Endodermal cell (in vitro differentiated cells): ENCODE results near the gene APLN. TPM values are rescaled to one million over a fixed set of nuclear protein-coding genes. Genes with fewer than 3 reads are reported as not detected.

ENCODE experiments used
- DNase-seq: peaks from one replicate; pipeline ENCODE4 v3.0.0-alpha.2; 2017
- H3K27ac ChIP-seq: 2 replicates; pipeline ENCODE4 v1.5.1; 2013; ENCODE audit warnings: mild to moderate bottlenecking, low read depth, low read length, moderate library complexity
- H3K27me3 ChIP-seq: 2 replicates; pipeline ENCODE4 v1.6.1; 2013; ENCODE audit warnings: mild to moderate bottlenecking, low read length, moderate library complexity; ENCODE audit not compliant: insufficient read depth, control insufficient read depth, poor library complexity, severe bottlenecking
- H3K36me3 ChIP-seq: 2 replicates; pipeline ENCODE4 v1.7.0; 2013; ENCODE audit warnings: mild to moderate bottlenecking, low read length, moderate library complexity; ENCODE audit not compliant: control insufficient read depth, insufficient read depth
- H3K4me1 ChIP-seq: one replicate; pipeline ENCODE4 v1.7.0; 2013; ENCODE audit warnings: low read length; ENCODE audit not compliant: control insufficient read depth, insufficient read depth
- H3K4me3 ChIP-seq: 2 replicates; pipeline ENCODE4 v1.5.1; 2013; ENCODE audit warnings: mild to moderate bottlenecking, low read length, moderate library complexity
- H3K9ac ChIP-seq: 2 replicates; pipeline ENCODE4 v1.6.1; 2013; ENCODE audit warnings: mild to moderate bottlenecking, low read length, moderate library complexity; ENCODE audit not compliant: poor library complexity, severe bottlenecking; ENCODE audit errors: extremely low read depth
- H3K9me3 ChIP-seq: 2 replicates; pipeline ENCODE4 v1.6.1; 2013; ENCODE audit warnings: mild to moderate bottlenecking, low read length, moderate library complexity; ENCODE audit not compliant: control insufficient read depth
- H3K27ac Mint-ChIP-seq: 2 replicates; pipeline ENCODE4 v1.8.0; 2020; ENCODE audit warnings: mixed read lengths
- H3K27me3 Mint-ChIP-seq: 2 replicates; pipeline ENCODE4 v1.8.0; 2021; ENCODE audit warnings: mild to moderate bottlenecking, mixed read lengths; ENCODE audit not compliant: insufficient read depth
- H3K36me3 Mint-ChIP-seq: 2 replicates; pipeline ENCODE4 v1.8.0; 2020; ENCODE audit warnings: low read depth, mixed read lengths
- H3K4me1 Mint-ChIP-seq: 2 replicates; pipeline ENCODE4 v1.8.0; 2020; ENCODE audit warnings: mixed read lengths
- H3K4me3 Mint-ChIP-seq: 2 replicates; pipeline ENCODE4 v1.8.0; 2020; ENCODE audit warnings: mild to moderate bottlenecking, moderate library complexity, mixed read lengths
- H3K9me3 Mint-ChIP-seq: 2 replicates; pipeline ENCODE4 v1.8.0; 2020; ENCODE audit warnings: mild to moderate bottlenecking, mixed read lengths
- WGBS, 2 experiments: methylation state at CpG; one replicate each; pipeline versions ENCODE4 v1.1.5 to v1.1.7; 2013; ENCODE audit warnings: missing lambda C conversion rate in 2 of 2, mixed read lengths in 1 of 2; ENCODE audit not compliant: insufficient coverage in 1 of 2, insufficient read length in 1 of 2; 5-methylcytosine and 5-hydroxymethylcytosine counted together
- total RNA-seq, 2 donors: library from RNA; stranded (reverse); fragmentation: NEBNext Ultra II Directional in 1 of 2; extraction: Animal tissue kit (Norgen Biotek cat#: 25700) in 1 of 2; gene quantifications; 2 replicates in 1 of 2; 3 replicates in 1 of 2; pipeline ENCODE4 v1.2.1, GENCODE V29; 2021
- TF ChIP-seq, protein P1 (sequence below): fragments of 200-600 bp; sonication (generic); conservative IDR thresholded peaks from 2 replicates; pipeline ENCODE4 v1.5.0; 2021; ENCODE audit warnings: antibody characterized with exemption, mild to moderate bottlenecking

APLN gene
- total RNA-seq, 2 donors from 2014 or later: 0.22 TPM; not detected in 1

DNA sequence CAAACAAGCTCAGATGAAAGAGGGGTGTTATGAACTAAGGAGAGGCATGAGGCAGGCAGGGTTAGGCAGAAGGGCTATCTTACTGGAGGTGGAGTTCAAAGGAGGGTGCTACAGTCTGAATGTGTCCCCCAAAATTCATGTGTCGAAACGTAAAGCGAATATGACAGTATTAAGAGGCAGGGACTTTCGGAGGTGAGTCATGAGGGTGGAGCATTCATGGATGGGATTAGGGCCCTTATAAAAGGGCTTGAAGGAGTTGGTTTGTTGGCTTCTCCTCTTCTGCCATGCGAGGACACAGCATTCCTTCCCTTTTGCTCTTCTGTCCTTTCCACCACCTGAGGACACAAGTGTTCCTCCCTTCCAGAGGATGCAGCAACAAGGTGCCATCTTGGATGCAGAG, 22.9 kb downstream of the APLN start:
- Histone ChIP-seq H3K9ac (no peak overlapping the region), H3K27me3 (no peaks in the 10 kb centered on the region), H3K9me3 (no peaks in the 10 kb centered on the region), H3K4me3 (no peak overlapping the region), H3K36me3 (no peaks in the 10 kb centered on the region), H3K27ac (no peak overlapping the region), H3K4me1 (no peaks in the 10 kb centered on the region)
- Mint-ChIP-seq H3K4me1 (no peaks in the 10 kb centered on the region), H3K27me3 (peaks cover 2% of the 10 kb centered on the region), H3K27ac (no peak overlapping the region), H3K36me3 (no peaks in the 10 kb centered on the region), H3K9me3 (peaks cover 2% of the 10 kb centered on the region), H3K4me3 (no peak overlapping the region)
- no peak for DNase-seq
- 84% methylated on average over 5 of the region's 5 CpGs; no CpG with 5 or more reads in 1 of the 2 experiments for WGBS, 2 experiments
- TF ChIP-seq, protein P1, sequence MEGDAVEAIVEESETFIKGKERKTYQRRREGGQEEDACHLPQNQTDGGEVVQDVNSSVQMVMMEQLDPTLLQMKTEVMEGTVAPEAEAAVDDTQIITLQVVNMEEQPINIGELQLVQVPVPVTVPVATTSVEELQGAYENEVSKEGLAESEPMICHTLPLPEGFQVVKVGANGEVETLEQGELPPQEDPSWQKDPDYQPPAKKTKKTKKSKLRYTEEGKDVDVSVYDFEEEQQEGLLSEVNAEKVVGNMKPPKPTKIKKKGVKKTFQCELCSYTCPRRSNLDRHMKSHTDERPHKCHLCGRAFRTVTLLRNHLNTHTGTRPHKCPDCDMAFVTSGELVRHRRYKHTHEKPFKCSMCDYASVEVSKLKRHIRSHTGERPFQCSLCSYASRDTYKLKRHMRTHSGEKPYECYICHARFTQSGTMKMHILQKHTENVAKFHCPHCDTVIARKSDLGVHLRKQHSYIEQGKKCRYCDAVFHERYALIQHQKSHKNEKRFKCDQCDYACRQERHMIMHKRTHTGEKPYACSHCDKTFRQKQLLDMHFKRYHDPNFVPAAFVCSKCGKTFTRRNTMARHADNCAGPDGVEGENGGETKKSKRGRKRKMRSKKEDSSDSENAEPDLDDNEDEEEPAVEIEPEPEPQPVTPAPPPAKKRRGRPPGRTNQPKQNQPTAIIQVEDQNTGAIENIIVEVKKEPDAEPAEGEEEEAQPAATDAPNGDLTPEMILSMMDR: no peak

DNA sequence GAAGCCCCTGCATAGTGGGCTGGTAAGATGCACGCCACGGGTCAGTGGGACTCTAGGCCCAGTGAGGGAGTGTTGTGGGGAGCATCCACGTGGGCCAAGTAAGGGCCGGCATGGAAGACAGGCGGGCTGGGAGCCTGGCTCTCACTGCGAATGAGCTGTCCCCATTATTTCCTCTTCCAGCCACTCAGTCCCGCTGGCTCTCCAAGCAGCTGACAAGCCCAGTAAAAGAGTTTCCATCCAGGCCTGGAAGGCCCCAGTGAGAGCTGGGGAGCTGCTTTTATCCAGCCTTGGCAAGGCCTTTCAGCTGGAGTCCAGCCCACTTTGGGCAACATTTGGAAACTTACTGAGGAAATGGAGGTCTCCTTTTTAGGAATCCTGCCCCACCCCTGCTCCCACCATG, 24.9 kb downstream of the APLN start:
- TF ChIP-seq, protein P1: no peak
- 93% methylated on average over 7 of the region's 7 CpGs; no CpG with 5 or more reads in 1 of the 2 experiments for WGBS, 2 experiments
- peaks cover 2% of the 10 kb centered on the region for H3K9me3 Mint-ChIP-seq

DNA sequence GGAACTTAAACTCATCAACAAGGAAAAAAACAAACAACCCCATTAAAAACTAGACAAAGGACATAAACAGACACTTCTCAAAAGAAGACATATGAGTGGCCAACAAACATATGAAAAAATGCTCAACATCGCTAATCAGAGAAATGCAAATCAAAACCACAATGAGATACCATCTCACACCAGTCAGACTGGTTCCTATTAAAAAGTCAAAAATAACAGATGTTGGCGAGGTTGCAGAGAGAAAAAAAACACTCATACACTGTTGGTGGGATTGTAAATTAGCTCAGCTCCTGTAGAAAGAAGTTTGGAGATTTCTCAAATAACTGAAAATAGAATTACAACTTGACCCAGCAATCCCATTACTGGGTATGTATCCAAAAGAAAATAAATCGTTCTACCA, 28.7 kb downstream of the APLN start:
- no peak overlapping the region for H3K4me3 Mint-ChIP-seq
- Histone ChIP-seq H3K36me3 (no peaks in the 10 kb centered on the region), H3K27me3 (no peaks in the 10 kb centered on the region), H3K4me3 (no peak overlapping the region), H3K27ac (no peak overlapping the region), H3K4me1 (no peaks in the 10 kb centered on the region), H3K9me3 (no peaks in the 10 kb centered on the region), H3K9ac (no peak overlapping the region)
- H3K9me3 Mint-ChIP-seq: peaks cover 2% of the 10 kb centered on the region
- H3K27me3 Mint-ChIP-seq: peaks cover 2% of the 10 kb centered on the region
- no peak overlapping the region for H3K27ac Mint-ChIP-seq
- no peak for DNase-seq
- TF ChIP-seq, protein P1: no peak
- H3K36me3 Mint-ChIP-seq: no peaks in the 10 kb centered on the region
- H3K4me1 Mint-ChIP-seq: no peaks in the 10 kb centered on the region
- 60 to 100% methylated on average over 1 of the region's 3 CpGs for WGBS, 2 experiments

More for the DNA sequence above, 24.9 kb downstream of the APLN start:
- Histone ChIP-seq H3K4me1 (no peaks in the 10 kb centered on the region), H3K27me3 (no peaks in the 10 kb centered on the region), H3K9me3 (no peaks in the 10 kb centered on the region), H3K27ac (no peak overlapping the region), H3K4me3 (no peak overlapping the region), H3K36me3 (no peaks in the 10 kb centered on the region), H3K9ac (no peak overlapping the region)
- Mint-ChIP-seq H3K4me3 (no peak overlapping the region), H3K27me3 (peaks cover 2% of the 10 kb centered on the region), H3K36me3 (no peaks in the 10 kb centered on the region), H3K27ac (no peak overlapping the region), H3K4me1 (no peaks in the 10 kb centered on the region)
- no peak for DNase-seq
